ENCODE data around the gene RARRES2. TPM values are rescaled to one million over a fixed set of nuclear protein-coding genes. Genes with fewer than 3 reads are reported as not detected.

Gene RARRES2
- total and polyA plus RNA-seq, 4 donors = 65.9 to 198 (median 97.0) TPM

- no peaks in the 10 kb centered on the region for H3K36me3 ChIP-seq (ENCODE audit: control insufficient read depth in 1 of 2, insufficient read depth in 2 of 2, low read length in 1 of 2)
- H3K9me3 ChIP-seq (ENCODE audit: control insufficient read depth, low read length) = no peaks in the 10 kb centered on the region
- intact Hi-C loops (cut with DNase I) = no loop called here
- no peak overlapping the region for H3K27ac ChIP-seq (ENCODE audit: low read depth in 1 of 2, low read length in 2 of 2)
- ATAC-seq (ENCODE audit: low FRiP score) (no peak), DNase-seq (no peak)
- no peaks in the 10 kb centered on the region for H3K4me1 ChIP-seq (ENCODE audit: control insufficient read depth in 1 of 2, insufficient read depth in 2 of 2, low read length in 2 of 2)
- no peaks in the 10 kb centered on the region for H3K27me3 ChIP-seq (ENCODE audit: control insufficient read depth in 1 of 2, insufficient read depth in 2 of 2, low read length in 1 of 2)
- no peak overlapping the region for H3K4me3 ChIP-seq (ENCODE audit: low read length in 2 of 2)
- WGBS, 2 donors = 91 to 96% methylated on average over 8 of the region's 8 CpGs
Observed at GRCh38 chr7:150334108-150334507, 7.3 kb downstream of the RARRES2 start.

GRCh38 chr7:150333659-150334058, 7.8 kb downstream of the RARRES2 start:
- no peak overlapping the region for H3K4me3 ChIP-seq (ENCODE audit: low read length in 2 of 2)
- intact Hi-C loops (cut with DNase I) = no loop called here
- H3K4me1 ChIP-seq (ENCODE audit: control insufficient read depth in 1 of 2, insufficient read depth in 2 of 2, low read length in 2 of 2) = no peaks in the 10 kb centered on the region
- no peak overlapping the region for H3K27ac ChIP-seq (ENCODE audit: low read depth in 1 of 2, low read length in 2 of 2)
- ATAC-seq (ENCODE audit: low FRiP score) (no peak), DNase-seq (no peak)
- H3K27me3 ChIP-seq (ENCODE audit: control insufficient read depth in 1 of 2, insufficient read depth in 2 of 2, low read length in 1 of 2) = no peaks in the 10 kb centered on the region
- H3K9me3 ChIP-seq (ENCODE audit: control insufficient read depth, low read length) = no peaks in the 10 kb centered on the region
- H3K36me3 ChIP-seq (ENCODE audit: control insufficient read depth in 1 of 2, insufficient read depth in 2 of 2, low read length in 1 of 2) = no peaks in the 10 kb centered on the region
- WGBS, 2 donors = 94 to 96% methylated on average over 10 of the region's 10 CpGs

- no peaks in the 10 kb centered on the region for H3K9me3 ChIP-seq (ENCODE audit: control insufficient read depth, low read length)
- intact Hi-C loops (cut with DNase I) = no loop called here
- DNase-seq (no peak), ATAC-seq (ENCODE audit: low FRiP score) (no peak)
- no peaks in the 10 kb centered on the region for H3K27me3 ChIP-seq (ENCODE audit: control insufficient read depth in 1 of 2, insufficient read depth in 2 of 2, low read length in 1 of 2)
- WGBS, 2 donors = 95% methylated on average over 18 of the region's 18 CpGs
- H3K27ac ChIP-seq (ENCODE audit: low read depth in 1 of 2, low read length in 2 of 2) = no peak overlapping the region
- H3K4me3 ChIP-seq (ENCODE audit: low read length in 2 of 2) = no peak overlapping the region
- no peaks in the 10 kb centered on the region for H3K4me1 ChIP-seq (ENCODE audit: control insufficient read depth in 1 of 2, insufficient read depth in 2 of 2, low read length in 2 of 2)
- H3K36me3 ChIP-seq (ENCODE audit: control insufficient read depth in 1 of 2, insufficient read depth in 2 of 2, low read length in 1 of 2) = no peaks in the 10 kb centered on the region
Observed at GRCh38 chr7:150332852-150333635, 8.4 kb downstream of the RARRES2 start.

GRCh38 chr7:150330211-150330885, 11.1 kb downstream of the RARRES2 start:
- Histone ChIP-seq H3K36me3 (ENCODE audit: control insufficient read depth in 1 of 2, insufficient read depth in 2 of 2, low read length in 1 of 2) (no peaks in the 10 kb centered on the region), H3K9me3 (ENCODE audit: control insufficient read depth, low read length) (no peaks in the 10 kb centered on the region), H3K27me3 (ENCODE audit: control insufficient read depth in 1 of 2, insufficient read depth in 2 of 2, low read length in 1 of 2) (no peaks in the 10 kb centered on the region), H3K4me3 (ENCODE audit: low read length in 2 of 2) (no peak overlapping the region), H3K27ac (ENCODE audit: low read depth in 1 of 2, low read length in 2 of 2) (no peak overlapping the region), H3K4me1 (ENCODE audit: control insufficient read depth in 1 of 2, insufficient read depth in 2 of 2, low read length in 2 of 2) (no peaks in the 10 kb centered on the region)
- ATAC-seq (ENCODE audit: low FRiP score) = no peak
- WGBS, 2 donors = 93 to 95% methylated on average over 19 of the region's 19 CpGs
- no peak for DNase-seq
- intact Hi-C loops (cut with DNase I) = no loop called here

GRCh38 chr7:150329331-150330120, 11.9 kb downstream of the RARRES2 start:
- Histone ChIP-seq H3K27me3 (ENCODE audit: control insufficient read depth in 1 of 2, insufficient read depth in 2 of 2, low read length in 1 of 2) (no peaks in the 10 kb centered on the region), H3K27ac (ENCODE audit: low read depth in 1 of 2, low read length in 2 of 2) (no peak overlapping the region), H3K4me3 (ENCODE audit: low read length in 2 of 2) (no peak overlapping the region), H3K36me3 (ENCODE audit: control insufficient read depth in 1 of 2, insufficient read depth in 2 of 2, low read length in 1 of 2) (no peaks in the 10 kb centered on the region), H3K9me3 (ENCODE audit: control insufficient read depth, low read length) (no peaks in the 10 kb centered on the region), H3K4me1 (ENCODE audit: control insufficient read depth in 1 of 2, insufficient read depth in 2 of 2, low read length in 2 of 2) (no peaks in the 10 kb centered on the region)
- DNase-seq = no peak
- intact Hi-C loops (cut with DNase I) = no loop called here
- ATAC-seq (ENCODE audit: low FRiP score) = no peak
- WGBS, 2 donors = 77 to 80% methylated on average over 22 of the region's 22 CpGs

GRCh38 chr7:150327308-150327707, 14.1 kb downstream of the RARRES2 start:
- 97 to 100% methylated on average over 3 of the region's 3 CpGs for WGBS, 2 donors
- no peak overlapping the region for H3K27ac ChIP-seq (ENCODE audit: low read depth in 1 of 2, low read length in 2 of 2)
- ATAC-seq (ENCODE audit: low FRiP score) = no peak

GRCh38 chr7:150326657-150327268, 14.7 kb downstream of the RARRES2 start:
- Histone ChIP-seq H3K36me3 (ENCODE audit: control insufficient read depth in 1 of 2, insufficient read depth in 2 of 2, low read length in 1 of 2) (no peaks in the 10 kb centered on the region), H3K9me3 (ENCODE audit: control insufficient read depth, low read length) (no peaks in the 10 kb centered on the region), H3K27me3 (ENCODE audit: control insufficient read depth in 1 of 2, insufficient read depth in 2 of 2, low read length in 1 of 2) (no peaks in the 10 kb centered on the region), H3K27ac (ENCODE audit: low read depth in 1 of 2, low read length in 2 of 2) (no peak overlapping the region), H3K4me1 (ENCODE audit: control insufficient read depth in 1 of 2, insufficient read depth in 2 of 2, low read length in 2 of 2) (no peaks in the 10 kb centered on the region), H3K4me3 (ENCODE audit: low read length in 2 of 2) (no peak overlapping the region)
- ATAC-seq (ENCODE audit: low FRiP score) (no peak), DNase-seq (no peak)
- intact Hi-C loops (cut with DNase I) = no loop called here
- 86 to 90% methylated on average over 4 of the region's 4 CpGs for WGBS, 2 donors

More at GRCh38 chr7:150327308-150327707, 14.1 kb downstream of the RARRES2 start:
- no peaks in the 10 kb centered on the region for H3K36me3 ChIP-seq (ENCODE audit: control insufficient read depth in 1 of 2, insufficient read depth in 2 of 2, low read length in 1 of 2)
- intact Hi-C loops (cut with DNase I) = no loop called here
- H3K4me1 ChIP-seq (ENCODE audit: control insufficient read depth in 1 of 2, insufficient read depth in 2 of 2, low read length in 2 of 2) = no peaks in the 10 kb centered on the region
- no peaks in the 10 kb centered on the region for H3K27me3 ChIP-seq (ENCODE audit: control insufficient read depth in 1 of 2, insufficient read depth in 2 of 2, low read length in 1 of 2)
- H3K9me3 ChIP-seq (ENCODE audit: control insufficient read depth, low read length) = no peaks in the 10 kb centered on the region
- H3K4me3 ChIP-seq (ENCODE audit: low read length in 2 of 2) = no peak overlapping the region
- DNase-seq = no peak

GRCh38 chr7:150325901-150326300, 15.5 kb downstream of the RARRES2 start:
- no peak for DNase-seq
- no peak overlapping the region for H3K27ac ChIP-seq (ENCODE audit: low read depth in 1 of 2, low read length in 2 of 2)
- H3K4me1 ChIP-seq (ENCODE audit: control insufficient read depth in 1 of 2, insufficient read depth in 2 of 2, low read length in 2 of 2) = no peaks in the 10 kb centered on the region
- H3K27me3 ChIP-seq (ENCODE audit: control insufficient read depth in 1 of 2, insufficient read depth in 2 of 2, low read length in 1 of 2) = no peaks in the 10 kb centered on the region
- ATAC-seq (ENCODE audit: low FRiP score) = no peak
- H3K36me3 ChIP-seq (ENCODE audit: control insufficient read depth in 1 of 2, insufficient read depth in 2 of 2, low read length in 1 of 2) = no peaks in the 10 kb centered on the region
- no peaks in the 10 kb centered on the region for H3K9me3 ChIP-seq (ENCODE audit: control insufficient read depth, low read length)
- no peak overlapping the region for H3K4me3 ChIP-seq (ENCODE audit: low read length in 2 of 2)
- intact Hi-C loops (cut with DNase I) = no loop called here
- 96 to 98% methylated on average over 6 of the region's 6 CpGs for WGBS, 2 donors

Data from aorta (tissue), 5 donors.